Astrocyte (in vitro differentiated cells and primary cell): Measurements from ENCODE around the gene EXOSC10.

Experiments used
- CTCF ChIP-seq: IDR thresholded peaks from 2 replicates; pipeline ENCODE4 v1.5.1; 2011; ENCODE audit warnings: low read depth, mild to moderate bottlenecking, inconsistent platforms, low read length, moderate library complexity; ENCODE audit not compliant: insufficient read depth
- EZH2 ChIP-seq: IDR thresholded peaks from 2 replicates; pipeline ENCODE4 v1.6.1; 2012; ENCODE audit warnings: mild to moderate bottlenecking, low read length, inconsistent platforms; ENCODE audit not compliant: insufficient read depth

DNA sequence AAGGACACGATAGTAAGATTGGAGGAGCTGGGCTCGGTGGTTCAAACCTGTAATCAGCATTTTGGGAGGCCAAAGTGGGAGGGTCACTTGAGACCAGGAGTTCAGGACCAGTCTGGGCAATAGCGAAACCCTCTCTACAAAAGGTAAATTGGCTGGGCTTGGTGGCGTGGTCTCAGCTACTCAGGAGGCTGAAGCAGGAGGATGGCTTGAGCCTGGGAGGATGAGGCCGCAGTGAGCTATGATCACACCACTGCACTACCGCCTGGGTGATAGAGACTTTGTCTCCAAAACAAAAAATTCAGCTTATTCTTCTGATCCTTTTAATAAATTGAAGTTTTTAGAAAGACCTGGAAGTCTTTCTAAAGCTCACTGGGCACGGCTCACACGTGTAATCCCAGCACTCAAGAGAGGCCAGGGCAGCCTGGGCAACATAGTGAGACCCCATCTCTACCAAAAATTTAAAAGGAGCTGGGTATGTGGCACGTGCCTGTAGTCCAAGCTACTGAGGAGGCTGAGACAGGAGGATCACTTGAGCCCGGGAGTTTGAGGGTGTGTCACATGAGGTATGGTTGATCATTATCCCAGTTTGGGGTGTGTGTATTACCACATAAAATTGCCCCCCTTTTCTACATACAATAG is 67.9 kb downstream of the EXOSC10 start:
- TF ChIP-seq CTCF, result no peak
- TF ChIP-seq EZH2, result no peak
